Gastroesophageal sphincter (tissue), 4 donors: ENCODE measurements around the gene C1QTNF8. TPM values are rescaled to one million over a fixed set of nuclear protein-coding genes. Genes with fewer than 3 reads are reported as not detected.

Experiments used
- ATAC-seq: fragments of 150-250 bp; one replicate; pipeline ENCODE4 v1.9.1; 2016; ENCODE audit warnings: mild to moderate bottlenecking, moderate library complexity
- H3K27ac ChIP-seq, 4 donors: fragments of 200-600 bp; sonication (generic) in 3 of 4; 1 replicate in 3 of 4; 2 replicates in 1 of 4; pipeline ENCODE4 v1.5.1; 2016 to 2019
- H3K27me3 ChIP-seq: fragments of 200-600 bp; sonication (generic); one replicate; pipeline ENCODE4 v1.5.1; 2019
- H3K36me3 ChIP-seq, 2 donors: fragments of 200-600 bp; sonication (generic); one replicate each; pipeline ENCODE4 v1.5.1; 2019; ENCODE audit warnings: control low read depth in 1 of 2
- H3K4me1 ChIP-seq, 3 donors: fragments of 200-600 bp; sonication (generic); 1 replicate in 2 of 3; 2 replicates in 1 of 3; pipeline ENCODE4 v1.5.1; 2016 to 2019; ENCODE audit warnings: control low read depth in 2 of 3
- H3K4me3 ChIP-seq, 2 donors: fragments of 200-600 bp; sonication (generic); one replicate each; pipeline ENCODE4 v1.5.1; 2019; ENCODE audit warnings: mild to moderate bottlenecking in 1 of 2, moderate library complexity in 1 of 2
- H3K9me3 ChIP-seq, 3 donors: fragments of 200-600 bp; sonication (generic); one replicate each; pipeline ENCODE4 v1.5.1; 2017 to 2019; ENCODE audit warnings: control low read depth in 2 of 3
- EP300 ChIP-seq: sonication (generic); formaldehyde crosslinking; IDR thresholded peaks from one replicate; pipeline ENCODE4 v1.6.1; 2017; ENCODE audit warnings: antibody characterized with exemption, mild to moderate bottlenecking
- POLR2A ChIP-seq, 2 donors: fragments of 450-650 bp; IDR thresholded peaks; one replicate each; pipeline ENCODE4 v1.6.1; 2017; ENCODE audit warnings: antibody characterized with exemption in 2 of 2, mild to moderate bottlenecking in 2 of 2, moderate library complexity in 1 of 2
- POLR2AphosphoS5 ChIP-seq: sonication (generic); formaldehyde crosslinking; IDR thresholded peaks from one replicate; pipeline ENCODE4 v1.6.1; 2017; ENCODE audit warnings: antibody characterized with exemption
- WGBS, 2 donors: methylation state at CpG; one replicate each; pipeline ENCODE4 v1.1.5; 2018; ENCODE audit warnings: low coverage in 1 of 2; 5-methylcytosine and 5-hydroxymethylcytosine counted together
- total RNA-seq, 4 donors: library from RNA; depleted of rRNA; stranded (reverse); fragments of >200 nt; gene quantifications; one replicate each; pipeline ENCODE4 v1.1.0, GENCODE V29; 2016
- TF ChIP-seq, protein P1 (sequence below), 4 experiments: fragments of 200-600 bp in 2 of 4; fragments of 450-650 bp in 2 of 4; sonication (generic) in 1 of 4; IDR thresholded peaks; one replicate each; pipeline ENCODE4 v1.5.1; 2017 to 2019; ENCODE audit warnings: antibody characterized with exemption in 4 of 4, mild to moderate bottlenecking in 2 of 4, moderate library complexity in 2 of 4

The C1QTNF8 gene
- total RNA-seq, 4 donors from 2014 or later, result not detected

DNA sequence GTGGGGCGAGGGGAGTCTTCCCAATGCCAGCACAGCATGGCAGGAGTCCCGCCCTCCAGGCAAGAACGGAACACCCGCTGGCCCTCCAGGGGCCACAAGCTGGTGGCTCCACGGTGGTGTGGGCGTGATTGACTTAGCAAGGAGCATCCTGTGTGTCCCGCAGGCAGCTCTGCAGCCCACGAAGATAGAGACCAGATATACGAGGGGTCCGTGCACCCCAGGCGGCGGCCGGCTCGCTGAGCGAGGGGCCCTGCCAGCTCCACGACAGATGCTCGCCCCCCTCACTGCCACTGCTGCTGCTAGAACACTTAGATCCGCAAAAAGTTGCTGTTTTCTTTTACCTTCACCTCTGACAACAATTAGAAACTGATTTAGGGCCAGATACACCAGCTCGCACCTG lies 46.9 kb upstream of the C1QTNF8 start:
- Histone ChIP-seq H3K36me3 (no peaks in the 10 kb centered on the region), H3K27me3 (peaks cover 17% of the 10 kb centered on the region), H3K9me3 (no peaks in the 10 kb centered on the region), H3K27ac (no peak overlapping the region), H3K4me3 (no peak overlapping the region), H3K4me1 (no peaks in the 10 kb centered on the region)
- WGBS, 2 donors, result 82 to 100% methylated on average over 5 to 12 of the region's 19 CpGs
- ATAC-seq, result no peak
- no peak for TF ChIP-seq POLR2AphosphoS5
- no peak for TF ChIP-seq EP300
- TF ChIP-seq, protein P1, sequence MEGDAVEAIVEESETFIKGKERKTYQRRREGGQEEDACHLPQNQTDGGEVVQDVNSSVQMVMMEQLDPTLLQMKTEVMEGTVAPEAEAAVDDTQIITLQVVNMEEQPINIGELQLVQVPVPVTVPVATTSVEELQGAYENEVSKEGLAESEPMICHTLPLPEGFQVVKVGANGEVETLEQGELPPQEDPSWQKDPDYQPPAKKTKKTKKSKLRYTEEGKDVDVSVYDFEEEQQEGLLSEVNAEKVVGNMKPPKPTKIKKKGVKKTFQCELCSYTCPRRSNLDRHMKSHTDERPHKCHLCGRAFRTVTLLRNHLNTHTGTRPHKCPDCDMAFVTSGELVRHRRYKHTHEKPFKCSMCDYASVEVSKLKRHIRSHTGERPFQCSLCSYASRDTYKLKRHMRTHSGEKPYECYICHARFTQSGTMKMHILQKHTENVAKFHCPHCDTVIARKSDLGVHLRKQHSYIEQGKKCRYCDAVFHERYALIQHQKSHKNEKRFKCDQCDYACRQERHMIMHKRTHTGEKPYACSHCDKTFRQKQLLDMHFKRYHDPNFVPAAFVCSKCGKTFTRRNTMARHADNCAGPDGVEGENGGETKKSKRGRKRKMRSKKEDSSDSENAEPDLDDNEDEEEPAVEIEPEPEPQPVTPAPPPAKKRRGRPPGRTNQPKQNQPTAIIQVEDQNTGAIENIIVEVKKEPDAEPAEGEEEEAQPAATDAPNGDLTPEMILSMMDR (IDR thresholded peaks at IDR 0.05), result no peak
- TF ChIP-seq POLR2A (IDR thresholded peaks at IDR 0.05), result no peak

DNA sequence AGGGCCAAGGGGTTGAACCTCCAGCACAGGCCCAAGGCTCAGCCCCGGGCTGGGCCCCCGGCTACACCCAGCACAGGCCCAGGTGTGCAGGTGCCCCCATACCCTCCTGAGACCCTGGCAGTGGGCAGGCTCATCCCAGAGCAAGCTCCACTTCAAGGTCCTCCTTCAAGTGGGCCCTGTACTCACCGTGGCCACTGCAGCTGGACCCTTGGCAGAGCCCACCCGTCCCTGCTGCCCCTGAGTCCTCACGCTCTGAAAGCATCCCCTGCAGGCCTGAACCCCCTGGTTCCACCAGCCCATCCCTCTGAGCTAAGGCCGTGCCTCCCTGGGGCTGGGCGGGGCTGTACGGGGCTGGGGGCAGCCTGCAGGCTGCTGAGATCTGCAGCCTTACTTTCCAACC lies 45.7 kb upstream of the C1QTNF8 start:
- H3K27me3 ChIP-seq, result peaks cover 17% of the 10 kb centered on the region
- no peaks in the 10 kb centered on the region for H3K4me1 ChIP-seq
- H3K27ac ChIP-seq, result no peak overlapping the region
- no peaks in the 10 kb centered on the region for H3K9me3 ChIP-seq
- no peak for TF ChIP-seq POLR2A (IDR thresholded peaks at IDR 0.05)
- TF ChIP-seq, protein P1 (IDR thresholded peaks at IDR 0.05), result no peak
- 90 to 100% methylated on average over 1 to 2 of the region's 8 CpGs for WGBS, 2 donors
- no peak overlapping the region for H3K4me3 ChIP-seq
- ATAC-seq, result no peak
- no peaks in the 10 kb centered on the region for H3K36me3 ChIP-seq

DNA sequence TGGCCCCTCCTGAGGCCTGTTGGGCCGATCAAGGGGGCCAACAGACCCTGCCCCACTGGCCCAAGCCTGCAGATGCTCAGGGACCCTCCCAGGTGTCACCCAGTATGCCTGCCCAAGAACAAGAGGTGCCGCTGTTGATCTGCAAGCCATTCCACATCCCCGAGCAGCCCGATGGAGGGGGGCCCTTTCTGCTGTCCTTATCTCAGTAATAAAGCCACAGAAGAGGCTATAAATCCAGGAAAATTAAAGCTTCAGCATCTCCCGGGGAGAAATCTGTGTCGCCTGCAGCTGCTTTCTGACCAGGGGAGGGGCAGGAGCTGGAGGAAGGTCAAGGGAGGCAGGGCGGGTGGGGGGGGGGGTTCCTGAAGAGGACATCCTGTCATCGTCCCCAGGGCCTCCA lies 45.1 kb upstream of the C1QTNF8 start:
- Histone ChIP-seq H3K4me3 (no peak overlapping the region), H3K4me1 (no peaks in the 10 kb centered on the region), H3K36me3 (no peaks in the 10 kb centered on the region), H3K27ac (no peak overlapping the region), H3K9me3 (no peaks in the 10 kb centered on the region), H3K27me3 (peaks cover 17% of the 10 kb centered on the region)
- no CpG with 5 or more reads among the region's 8 CpGs for WGBS, 2 donors
- no peak for TF ChIP-seq EP300
- no peak for ATAC-seq

DNA sequence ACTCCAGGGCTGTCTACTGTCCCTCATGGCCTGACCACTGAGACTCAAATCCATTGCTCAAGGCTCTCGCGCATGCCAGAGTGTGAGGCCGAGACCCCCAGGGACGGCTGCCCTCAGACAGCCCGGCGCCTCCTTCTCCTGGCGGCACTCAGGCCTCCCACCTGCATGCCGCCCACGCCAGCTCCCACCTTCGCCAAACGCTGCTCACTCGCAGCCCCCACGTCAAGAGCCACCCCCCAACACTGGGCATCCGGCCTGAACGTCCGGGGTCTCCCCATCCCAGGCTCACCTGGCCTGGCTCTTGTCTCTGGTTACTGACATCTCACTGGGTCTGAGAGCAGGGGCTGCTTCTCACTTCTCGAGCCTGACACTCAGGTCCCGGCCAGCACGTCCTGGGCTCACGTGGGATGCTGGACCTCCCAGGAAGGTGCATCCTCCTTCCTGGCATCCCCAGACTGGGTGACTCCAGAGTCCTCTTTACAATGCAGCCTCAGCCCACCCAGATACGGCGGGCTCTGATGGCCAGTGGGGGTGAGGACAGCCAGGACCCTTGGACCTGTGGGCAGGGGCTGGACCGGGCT lies 44.6 kb upstream of the C1QTNF8 start:
- 90 to 91% methylated on average over 6 to 8 of the region's 23 CpGs for WGBS, 2 donors
- no peaks in the 10 kb centered on the region for H3K9me3 ChIP-seq
- no peaks in the 10 kb centered on the region for H3K4me1 ChIP-seq
- TF ChIP-seq POLR2AphosphoS5 (no peak), EP300 (no peak), POLR2A (IDR thresholded peaks at IDR 0.05) (no peak)
- TF ChIP-seq, protein P1 (IDR thresholded peaks at IDR 0.05), result no peak
- H3K27ac ChIP-seq, result no peak overlapping the region
- H3K36me3 ChIP-seq, result no peaks in the 10 kb centered on the region
- no peak for ATAC-seq
- H3K27me3 ChIP-seq, result peaks cover 17% of the 10 kb centered on the region
- H3K4me3 ChIP-seq, result no peak overlapping the region

DNA sequence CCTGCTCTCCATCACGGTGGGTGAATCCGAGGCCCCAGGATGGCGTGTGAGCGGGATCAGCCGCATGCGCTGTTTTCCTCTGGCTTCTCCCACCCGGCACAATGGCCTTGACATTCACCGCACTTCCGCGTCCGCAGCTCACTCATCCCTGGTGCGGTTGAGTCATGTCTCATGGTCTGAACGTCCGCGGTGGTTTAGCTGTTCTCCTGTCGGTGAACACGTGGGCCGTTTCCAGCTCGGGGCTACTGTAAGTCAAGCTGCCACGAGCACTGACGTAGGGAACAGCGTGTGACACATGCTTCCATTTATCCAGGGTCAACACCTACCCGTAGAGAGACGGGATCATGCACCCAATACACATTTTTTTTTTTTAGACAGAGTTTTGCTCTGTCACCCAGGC lies 41.6 kb upstream of the C1QTNF8 start:
- H3K9me3 ChIP-seq, result no peaks in the 10 kb centered on the region
- peaks cover 25% of the 10 kb centered on the region for H3K27me3 ChIP-seq
- H3K4me1 ChIP-seq, result no peaks in the 10 kb centered on the region
- TF ChIP-seq POLR2AphosphoS5 (no peak), POLR2A (IDR thresholded peaks at IDR 0.05) (no peak), EP300 (no peak)
- TF ChIP-seq, protein P1 (IDR thresholded peaks at IDR 0.05), result no peak
- WGBS, 2 donors, result 73% methylated on average over 11 of the region's 24 CpGs; no CpG with 5 or more reads in 1 of the 2 donors
- no peak for ATAC-seq
- no peak overlapping the region for H3K4me3 ChIP-seq
- no peaks in the 10 kb centered on the region for H3K36me3 ChIP-seq
- no peak overlapping the region for H3K27ac ChIP-seq
